ENCODE data around the gene APOA1.

- TF ChIP-seq EZH2phosphoT487 (conservative IDR thresholded peaks at IDR 0.05; ENCODE audit: low read length) (no peak), CTCF (IDR thresholded peaks at IDR 0.05; ENCODE audit: insufficient read depth, low read length, poor library complexity, severe bottlenecking) (no peak)
Observed at GRCh38 chr11:116832350-116833290, 4.8 kb downstream of the APOA1 start.
